Psoas muscle (tissue), 8 donors: ENCODE measurements around the gene LY6G6D. TPM values are rescaled to one million over a fixed set of nuclear protein-coding genes. Genes with fewer than 3 reads are reported as not detected.

Source experiments
- ATAC-seq, 4 donors: fragments of 200-7000 bp; cut with Tn5 transposase; one replicate each; pipeline ENCODE4 v1.9.1; 2020; ENCODE audit warnings: moderate library complexity in 3 of 4, mild to moderate bottlenecking in 2 of 4
- DNase-seq, 2 donors: peaks; one replicate each; pipeline ENCODE4 v3.0.0-alpha.2; 2020
- H3K27ac ChIP-seq: fragments of 200-600 bp; one replicate; pipeline ENCODE4 v1.8.0; 2022
- H3K27me3 ChIP-seq, 3 donors: fragments of 200-600 bp in 1 of 3; one replicate each; pipeline versions ENCODE4 v1.6.1 to v1.8.0; 2013 to 2022; ENCODE audit warnings: low read length in 2 of 3, mild to moderate bottlenecking in 2 of 3, moderate library complexity in 1 of 3; ENCODE audit not compliant: insufficient read depth in 3 of 3
- H3K36me3 ChIP-seq, 2 donors: fragments of 200-600 bp in 1 of 2; one replicate each; pipeline versions ENCODE4 v1.6.1 to v1.8.0; 2013 to 2022; ENCODE audit warnings: low read depth in 1 of 2, mild to moderate bottlenecking in 1 of 2, moderate library complexity in 1 of 2; ENCODE audit not compliant: insufficient read depth in 1 of 2
- H3K4me1 ChIP-seq: fragments of 200-600 bp; one replicate; pipeline ENCODE4 v1.8.0; 2022
- H3K4me3 ChIP-seq: fragments of 200-600 bp; one replicate; pipeline ENCODE4 v1.8.0; 2022; ENCODE audit warnings: mild to moderate bottlenecking
- H3K9me3 ChIP-seq: fragments of 200-600 bp; one replicate; pipeline ENCODE4 v1.8.0; 2022
- CTCF ChIP-seq: fragments of 200-600 bp; IDR thresholded peaks from one replicate; pipeline ENCODE4 v1.8.0; 2022; ENCODE audit warnings: antibody characterized with exemption
- WGBS, 3 donors: extraction: QIAGEN DNeasy Blood & Tissue Kit; methylation state at CpG; one replicate each; pipeline versions ENCODE4 v1.1.6 to v1.1.7; 2013; 5-methylcytosine and 5-hydroxymethylcytosine counted together
- intact Hi-C, 2 donors: fragments of 100-400 bp; cut with DNase I; formaldehyde crosslinking; loops; one replicate each; pipeline versions ENCODE4 v1.11.0 to v1.14.2; 2022
- polyA plus RNA-seq, 3 donors: library from polyadenylated mRNA; stranded (reverse); fragments of 200-250 nt; gene quantifications; one replicate each; pipeline ENCODE4 v1.2.3, GENCODE V29; 2013
- total RNA-seq, 4 donors: library from RNA; stranded (reverse); fragmentation: NEBNext Ultra II Directional in 2 of 4; extraction: Animal tissue kit (Norgen Biotek cat#: 25700) in 2 of 4; gene quantifications; one replicate each; pipeline versions ENCODE4 v1.2.1 to v1.2.4, GENCODE V29; 2021 to 2023
- donor health status: healthy with polysubstance abuse.
- donor health status: DM: no; HTN: no; CAD: no; lungs with moderate emphysema.
- donor health status: Bipolar disorder and iron deficiency.
- donor health status: healthy.
- donor health status: DM: yes; HTN: yes; CAD: no.
- donor health status: DM: no; HTN: no; CAD: no.
- donor health status: DM: no; HTN: no; CAD: no.
- donor health status: DM: yes; HTN: yes; CAD: no.

Gene LY6G6D
- total and polyA plus RNA-seq, 7 donors = not detected

- Histone ChIP-seq H3K4me3 (no peak overlapping the region), H3K4me1 (peaks cover 25% of the 10 kb centered on the region), H3K36me3 (peaks cover 0 to 43% of the 10 kb centered on the region in 2 donors), H3K9me3 (no peaks in the 10 kb centered on the region), H3K27me3 (peaks cover 0 to 11% (median 0%) of the 10 kb centered on the region in 3 donors), H3K27ac (no peak overlapping the region)
- 71 to 77% (median 71%) methylated on average over 3 of the region's 3 CpGs for WGBS, 3 donors
- no peak for TF ChIP-seq CTCF
- no peak for ATAC-seq
- intact Hi-C loops = no loop called here
- no peak for DNase-seq
Measured at GRCh38 chr6:31732029-31732428, 16.9 kb downstream of the LY6G6D start.

GRCh38 chr6:31733734-31734133 lies 18.6 kb downstream of the LY6G6D start:
- intact Hi-C loops = no loop called here
- H3K4me1 ChIP-seq = peaks cover 26% of the 10 kb centered on the region
- DNase-seq = no peak
- 82 to 92% (median 87%) methylated on average over 4 of the region's 4 CpGs for WGBS, 3 donors
- peaks cover 0 to 35% of the 10 kb centered on the region in 2 donors for H3K36me3 ChIP-seq
- peak overlapping the region; percentile 74 for H3K27ac ChIP-seq
- H3K27me3 ChIP-seq = peaks cover 0 to 11% (median 0%) of the 10 kb centered on the region in 3 donors
- no peaks in the 10 kb centered on the region for H3K9me3 ChIP-seq
- no peak for TF ChIP-seq CTCF
- ATAC-seq = no peak
- H3K4me3 ChIP-seq = no peak overlapping the region

GRCh38 chr6:31734247-31734820 lies 19.2 kb downstream of the LY6G6D start:
- Histone ChIP-seq H3K36me3 (peaks cover 0 to 35% of the 10 kb centered on the region in 2 donors), H3K4me3 (peak overlapping the region; percentile 71), H3K4me1 (peaks cover 24% of the 10 kb centered on the region), H3K27me3 (peaks cover 0 to 11% (median 0%) of the 10 kb centered on the region in 3 donors), H3K27ac (peak overlapping the region; percentile 74), H3K9me3 (no peaks in the 10 kb centered on the region)
- peak in 1 of 4 donors; percentile 20 for ATAC-seq
- TF ChIP-seq CTCF = no peak
- no peak for DNase-seq
- intact Hi-C loops = no loop called here
- WGBS, 3 donors = 38 to 53% (median 53%) methylated on average over 2 of the region's 2 CpGs

GRCh38 chr6:31734821-31735406 lies 19.8 kb downstream of the LY6G6D start:
- no peak for DNase-seq
- WGBS, 3 donors = 13 to 17% (median 14%) methylated on average over 18 of the region's 18 CpGs
- Histone ChIP-seq H3K36me3 (peaks cover 0 to 35% of the 10 kb centered on the region in 2 donors), H3K4me3 (peak overlapping the region; percentile 71), H3K27ac (peak overlapping the region; percentile 74), H3K9me3 (no peaks in the 10 kb centered on the region), H3K4me1 (peaks cover 27% of the 10 kb centered on the region), H3K27me3 (peaks cover 0 to 11% (median 0%) of the 10 kb centered on the region in 3 donors)
- intact Hi-C loops = loop anchor here in 1 of 2 donors (5.0 kb wide), 1 partner anchor 68 kb away; the partner anchor contains the start of genes CSNK2B and LY6G5B
- TF ChIP-seq CTCF = no peak
- ATAC-seq = peak in 1 of 4 donors; percentile 26
